Lower leg skin (tissue), 4 donors: Measurements from ENCODE around the gene ZNF837. TPM values are rescaled to one million over a fixed set of nuclear protein-coding genes. Genes with fewer than 3 reads are reported as not detected.
A peak's percentile ranks its signal among the peaks of the same experiment; 100 is the strongest.
"Not testable (repeated sequence)": the region's sequence is repeated elsewhere in the genome, so short reads cannot be mapped to it uniquely, and the experiment has no call there.

Experiments used
- DNase-seq, 2 donors: peaks; one replicate each; pipeline ENCODE4 v3.0.0-alpha.2; 2019; ENCODE audit warnings: low spot score in 2 of 2
- H3K4me3 ChIP-seq: fragments of 200-600 bp; sonication (generic); 2 replicates; pipeline ENCODE4 v1.5.1; 2017; ENCODE audit warnings: mild to moderate bottlenecking, low read depth; ENCODE audit not compliant: poor library complexity, severe bottlenecking
- CTCF ChIP-seq, 3 donors: fragments of 450-650 bp; IDR thresholded peaks; one replicate each; pipeline ENCODE4 v1.5.1; 2016; ENCODE audit warnings: antibody characterized with exemption in 3 of 3, mild to moderate bottlenecking in 3 of 3, moderate library complexity in 2 of 3
- POLR2A ChIP-seq, 2 donors: fragments of 450-650 bp; IDR thresholded peaks; one replicate each; pipeline ENCODE4 v1.6.1; 2016 to 2017; ENCODE audit warnings: antibody characterized with exemption in 2 of 2, mild to moderate bottlenecking in 1 of 2, moderate library complexity in 1 of 2
- WGBS, 2 donors: methylation state at CpG; one replicate each; pipeline ENCODE4 v1.1.5; 2018; 5-methylcytosine and 5-hydroxymethylcytosine counted together
- intact Hi-C: fragments of 100-400 bp; cut with DNase I; formaldehyde crosslinking; loops from one replicate; pipeline ENCODE4 v1.15.0; 2023; ENCODE audit warnings: low total_unique reads
- total RNA-seq, 4 donors: library from RNA; depleted of rRNA; stranded (reverse); fragments of >200 nt; gene quantifications; one replicate each; pipeline ENCODE4 v1.1.0, GENCODE V29; 2016

ZNF837 gene
- total RNA-seq, 4 donors from 2014 or later: 4.7 to 12.0 (median 8.5) TPM

- 5% methylated on average over 23 to 24 of the region's 24 CpGs for WGBS, 2 donors
- TF ChIP-seq CTCF (IDR thresholded peaks at IDR 0.05) (no peak), POLR2A (IDR thresholded peaks at IDR 0.05) (no peak)
- H3K4me3 ChIP-seq: peak overlapping the region; percentile 43
- intact Hi-C loops: no loop called here
- no peak for DNase-seq
Measured at GRCh38 chr19:58380037-58380661, 681 bp downstream of the ZNF837 start.

GRCh38 chr19:58379246-58379645 is 1.6 kb downstream of the ZNF837 start:
- H3K4me3 ChIP-seq: no peak overlapping the region
- TF ChIP-seq CTCF (IDR thresholded peaks at IDR 0.05) (no peak), POLR2A (IDR thresholded peaks at IDR 0.05) (no peak)
- 91 to 93% methylated on average over 6 of the region's 6 CpGs for WGBS, 2 donors
- intact Hi-C loops: no loop called here
- DNase-seq: no peak

- WGBS, 2 donors: 85 to 88% methylated on average over 7 of the region's 7 CpGs
- DNase-seq, H3K4me3 ChIP-seq, intact Hi-C loops: not testable (repeated sequence)
Measured at GRCh38 chr19:58376724-58377123, 4.1 kb downstream of the ZNF837 start.

GRCh38 chr19:58374200-58374599 is 6.6 kb downstream of the ZNF837 start:
- H3K4me3 ChIP-seq: no peak overlapping the region
- WGBS, 2 donors: 83 to 87% methylated on average over 4 of the region's 4 CpGs
- intact Hi-C loops: no loop called here
- no peak for DNase-seq
- TF ChIP-seq CTCF (IDR thresholded peaks at IDR 0.05): no peak
- TF ChIP-seq POLR2A (IDR thresholded peaks at IDR 0.05): no peak

GRCh38 chr19:58372311-58373133 is 8.3 kb downstream of the ZNF837 start:
- WGBS, 2 donors: 73% methylated on average over 15 of the region's 15 CpGs
- TF ChIP-seq POLR2A (IDR thresholded peaks at IDR 0.05): no peak
- intact Hi-C loops: no loop called here
- DNase-seq: no peak
- H3K4me3 ChIP-seq: no peak overlapping the region

GRCh38 chr19:58368561-58369360 is 12.1 kb downstream of the ZNF837 start:
- WGBS, 2 donors: 92% methylated on average over 54 to 62 of the region's 68 CpGs
- TF ChIP-seq CTCF (IDR thresholded peaks at IDR 0.05): no peak
- TF ChIP-seq POLR2A (IDR thresholded peaks at IDR 0.05): no peak
- no peak overlapping the region for H3K4me3 ChIP-seq
- DNase-seq: no peak
- intact Hi-C loops: no loop called here
